ENCODE measurements around the gene PPP2R5A.
"Not testable (repeated sequence)": the region's sequence is repeated elsewhere in the genome, so short reads cannot be mapped to it uniquely, and the experiment has no call there.

The PPP2R5A gene

GRCh38 chr1:212364985-212365384, 79.8 kb downstream of the PPP2R5A start:
- no peak for DNase-seq

GRCh38 chr1:212366901-212367300, 81.7 kb downstream of the PPP2R5A start:
- DNase-seq = no peak

GRCh38 chr1:212367474-212368072, 82.4 kb downstream of the PPP2R5A start:
- DNase-seq = no peak

GRCh38 chr1:212368073-212368484, 82.9 kb downstream of the PPP2R5A start:
- no peak for DNase-seq

- no peak for DNase-seq
Observed at GRCh38 chr1:212375986-212376385, 90.8 kb downstream of the PPP2R5A start.

GRCh38 chr1:212377644-212378043, 92.4 kb downstream of the PPP2R5A start:
- no peak for DNase-seq

- no peak for DNase-seq
Observed at GRCh38 chr1:212379366-212379765, 94.2 kb downstream of the PPP2R5A start.

GRCh38 chr1:212381397-212382035, 96.3 kb downstream of the PPP2R5A start:
- DNase-seq = no peak

- DNase-seq = no peak
Observed at GRCh38 chr1:212386029-212386428, 100.8 kb downstream of the PPP2R5A start.

- DNase-seq = no peak
Observed at GRCh38 chr1:212388985-212389716, 103.9 kb downstream of the PPP2R5A start.

GRCh38 chr1:212395678-212396437, 110.6 kb downstream of the PPP2R5A start:
- DNase-seq = not testable (repeated sequence)

GRCh38 chr1:212396638-212397037, 111.4 kb downstream of the PPP2R5A start:
- no peak for DNase-seq

- DNase-seq = no peak
Observed at GRCh38 chr1:212397171-212397570, 112.0 kb downstream of the PPP2R5A start.

GRCh38 chr1:212401042-212401441, 115.8 kb downstream of the PPP2R5A start:
- no peak for DNase-seq

GRCh38 chr1:212401838-212402582, 116.8 kb downstream of the PPP2R5A start:
- no peak for DNase-seq

GRCh38 chr1:212402666-212403321, 117.6 kb downstream of the PPP2R5A start:
- DNase-seq = no peak

- DNase-seq = no peak
Observed at GRCh38 chr1:212410231-212410820, 125.1 kb downstream of the PPP2R5A start.

All from activated CD4-positive, CD25-positive, alpha-beta regulatory T cell treated with anti-CD3 and anti-CD28 coated beads, Interleukin-2, amount 50 U/mL, for 72 hours (primary cell).